GM12878 (cell line): ENCODE measurements around the gene MAP4. TPM values are rescaled to one million over a fixed set of nuclear protein-coding genes. Genes with fewer than 3 reads are reported as not detected.

ENCODE experiments used
- ATAC-seq: fragments of 200-7000 bp; cut with Tn5 transposase; 3 replicates; pipeline ENCODE4 v1.9.1; 2020; ENCODE audit warnings: mild to moderate bottlenecking, moderate library complexity
- BruUV-seq: library from RNA; stranded (reverse); fragments of 400-500 nt; replicated peaks from 2 replicates; lab custom pipeline; 2021; lab: Mats Ljungman, UMichigan
- CTCF ChIA-PET: fragments of 300-600 bp; sonication (Branson Sonifier 250); formaldehyde crosslinking; extraction: SDS; loops from one replicate; lab custom pipeline; 2021; ENCODE audit warnings: inconsistent platforms; lab: Yijun Ruan, JAX
- POLR2A ChIA-PET: fragments of 350-600 bp; formaldehyde crosslinking; extraction: SDS; loops from one replicate; lab custom pipeline; 2021; ENCODE audit warnings: inconsistent platforms; lab: Charles Lee
- RAD21 ChIA-PET: fragments of 300-600 bp; sonication (Branson Sonifier 250); formaldehyde crosslinking; loops from one replicate; lab custom pipeline; 2023; ENCODE audit warnings: antibody characterized with exemption; ENCODE audit not compliant: unreplicated experiment; lab: Charles Lee
- SMC1A ChIA-PET: fragments of 300-600 bp; sonication (Branson Sonifier 250); formaldehyde crosslinking; loops from one replicate; lab custom pipeline; 2023; ENCODE audit not compliant: unreplicated experiment, uncharacterized antibody; lab: Charles Lee
- DNase-seq: peaks from one replicate; pipeline ENCODE4 v3.0.0-alpha.2; 2011; ENCODE audit warnings: low read depth, low spot score
- FAIRE-seq: peaks from 3 replicates; lab custom pipeline; 2011; peaks lifted over from hg19 to GRCh38; lab: Jason Lieb, UNC
- H2AFZ ChIP-seq: 2 replicates; pipeline ENCODE4 v1.6.0; 2011; ENCODE audit warnings: low read depth, low read length, control low read depth; ENCODE audit not compliant: control insufficient read depth
- H3K27ac ChIP-seq: 2 replicates; pipeline ENCODE4 v1.5.1; 2011; ENCODE audit warnings: control low read depth; ENCODE audit not compliant: control insufficient read depth, insufficient read depth
- H3K27me3 ChIP-seq, 2 experiments: replicated peaks in 1 of 2; 2 replicates each; pipeline versions ENCODE4 v1.6.0 to v1.6.1; 2011; ENCODE audit warnings: low read length in 1 of 2; ENCODE audit not compliant: control insufficient read depth in 2 of 2, insufficient read depth in 2 of 2
- H3K36me3 ChIP-seq, 2 experiments: 2 replicates each; pipeline ENCODE4 v1.5.1; 2011; ENCODE audit warnings: low read length in 1 of 2; ENCODE audit not compliant: control insufficient read depth in 2 of 2, insufficient read depth in 2 of 2
- H3K4me1 ChIP-seq: 2 replicates; pipeline ENCODE4 v1.6.1; 2011; ENCODE audit warnings: mild to moderate bottlenecking, low read length, moderate library complexity, mixed read lengths; ENCODE audit not compliant: control insufficient read depth, insufficient read depth
- H3K4me2 ChIP-seq: 2 replicates; pipeline ENCODE4 v1.6.0; 2011; ENCODE audit warnings: control low read depth; ENCODE audit not compliant: control insufficient read depth, insufficient read depth
- H3K4me3 ChIP-seq: fragments of 200-600 bp; sonication (generic); 2 replicates; pipeline ENCODE4 v1.5.1; 2016
- H3K79me2 ChIP-seq: 2 replicates; pipeline ENCODE4 v1.6.0; 2011; ENCODE audit warnings: low read length; ENCODE audit not compliant: control insufficient read depth, insufficient read depth
- H3K9ac ChIP-seq: 2 replicates; pipeline ENCODE4 v1.8.0; 2011; ENCODE audit warnings: low read length, control low read depth, mixed read lengths; ENCODE audit not compliant: control insufficient read depth, insufficient read depth
- H3K9me3 ChIP-seq: replicated peaks from 3 replicates; pipeline ENCODE4 v1.5.1; 2011; ENCODE audit warnings: mild to moderate bottlenecking, low read length; ENCODE audit not compliant: control insufficient read depth, insufficient read depth
- H4K20me1 ChIP-seq: 2 replicates; pipeline ENCODE4 v1.6.0; 2011; ENCODE audit not compliant: control insufficient read depth, insufficient read depth
- CEBPB ChIP-seq, 2 experiments: fragments of 150-350 bp in 1 of 2; IDR thresholded peaks; 2 replicates each; pipeline ENCODE4 v1.6.1; 2012 to 2014; ENCODE audit warnings: low read depth in 2 of 2, low read length in 2 of 2, borderline replicate concordance in 1 of 2, inconsistent platforms in 1 of 2
- FOXM1 ChIP-seq: IDR thresholded peaks from 2 replicates; pipeline ENCODE4 v1.6.1; 2012; ENCODE audit warnings: low read depth, mild to moderate bottlenecking, inconsistent platforms, low read length, moderate library complexity
- IRF5 ChIP-seq: fragments of 450-650 bp; IDR thresholded peaks from 2 replicates; pipeline ENCODE4 v1.6.1; 2017; ENCODE audit warnings: borderline replicate concordance
- KLF5 ChIP-seq: fragments of 450-650 bp; IDR thresholded peaks from 2 replicates; pipeline ENCODE4 v1.6.1; 2014; ENCODE audit warnings: mild to moderate bottlenecking; ENCODE audit not compliant: partially characterized antibody
- LARP7 ChIP-seq: fragments of 450-650 bp; IDR thresholded peaks from 2 replicates; pipeline ENCODE4 v1.6.1; 2017; ENCODE audit warnings: mild to moderate bottlenecking
- MYB ChIP-seq: fragments of 150-350 bp; IDR thresholded peaks from 2 replicates; pipeline ENCODE4 v1.6.1; 2014; ENCODE audit warnings: mild to moderate bottlenecking, low read depth, low read length, borderline replicate concordance
- PAX8 ChIP-seq: fragments of 450-650 bp; IDR thresholded peaks from 2 replicates; pipeline ENCODE4 v1.6.1; 2017; ENCODE audit warnings: mild to moderate bottlenecking, moderate library complexity
- USF2 ChIP-seq: IDR thresholded peaks from 2 replicates; pipeline ENCODE4 v1.6.1; 2011; ENCODE audit warnings: low read depth, low read length, improper control_type of control experiment, borderline replicate concordance
- WGBS: methylation state at CpG from one replicate; pipeline ENCODE4 v1.1.6; 2016; ENCODE audit warnings: low lambda C conversion rate; ENCODE audit not compliant: insufficient replicate concordance, insufficient coverage; ENCODE audit errors: missing lambda C conversion rate; 5-methylcytosine and 5-hydroxymethylcytosine counted together
- in situ Hi-C: fragments of 300-500 bp; cut with MboI; formaldehyde crosslinking; loops from 9 replicates; pipeline ENCODE4 v1.14.3; 2018; ENCODE audit warnings: mixed read lengths
- intact Hi-C: fragments of 100-400 bp; cut with micrococcal nuclease; formaldehyde crosslinking; loops from one replicate; pipeline ENCODE4 v1.14.2; 2022; ENCODE audit not compliant: unreplicated experiment
- polyA plus RNA-seq, 11 experiments: library from polyadenylated mRNA; depleted of rRNA in 4 of 11; unstranded in 6 of 11; stranded (reverse) in 5 of 11; fragments of >200 nt; fragmentation: Nextera tagmentation in 4 of 11; fragmentation: Illumina TruSeq in 1 of 11; extraction: Ambion mirVana in 4 of 11; extraction: Trizol in 1 of 11; gene quantifications; 1 replicate in 1 of 11; 2 replicates in 10 of 11; pipeline versions ENCODE4 v1.2.1 to v1.2.3, GENCODE V29; 2011 to 2016; ENCODE audit warnings: inconsistent platforms in 2 of 11, missing spikeins in 2 of 11, low read depth in 1 of 11
- total RNA-seq, 4 experiments: library from RNA; depleted of rRNA in 3 of 4; stranded (reverse); fragments of >200 nt in 3 of 4; fragmentation: Illumina TruSeq in 1 of 4; extraction: Trizol in 1 of 4; gene quantifications; 2 replicates each; pipeline versions ENCODE4 v1.2.1 to v1.2.3, GENCODE V29; 2013 to 2021
- TF ChIP-seq, protein P1 (sequence below): fragments of 450-650 bp; IDR thresholded peaks from 2 replicates; pipeline ENCODE4 v1.6.1; 2017; ENCODE audit warnings: antibody characterized with exemption, mild to moderate bottlenecking, moderate library complexity
- TF ChIP-seq, protein P2 (sequence below): fragments of 450-650 bp; IDR thresholded peaks from 2 replicates; pipeline ENCODE4 v1.6.1; 2016; ENCODE audit warnings: mild to moderate bottlenecking, moderate library complexity, borderline replicate concordance

The MAP4 gene
- total and polyA plus RNA-seq, 10 of the 15 experiments (the other 5 are each of a cell fraction or from before 2014, with no cell fraction given): 22.2 to 145 (median 47.2) TPM

DNA sequence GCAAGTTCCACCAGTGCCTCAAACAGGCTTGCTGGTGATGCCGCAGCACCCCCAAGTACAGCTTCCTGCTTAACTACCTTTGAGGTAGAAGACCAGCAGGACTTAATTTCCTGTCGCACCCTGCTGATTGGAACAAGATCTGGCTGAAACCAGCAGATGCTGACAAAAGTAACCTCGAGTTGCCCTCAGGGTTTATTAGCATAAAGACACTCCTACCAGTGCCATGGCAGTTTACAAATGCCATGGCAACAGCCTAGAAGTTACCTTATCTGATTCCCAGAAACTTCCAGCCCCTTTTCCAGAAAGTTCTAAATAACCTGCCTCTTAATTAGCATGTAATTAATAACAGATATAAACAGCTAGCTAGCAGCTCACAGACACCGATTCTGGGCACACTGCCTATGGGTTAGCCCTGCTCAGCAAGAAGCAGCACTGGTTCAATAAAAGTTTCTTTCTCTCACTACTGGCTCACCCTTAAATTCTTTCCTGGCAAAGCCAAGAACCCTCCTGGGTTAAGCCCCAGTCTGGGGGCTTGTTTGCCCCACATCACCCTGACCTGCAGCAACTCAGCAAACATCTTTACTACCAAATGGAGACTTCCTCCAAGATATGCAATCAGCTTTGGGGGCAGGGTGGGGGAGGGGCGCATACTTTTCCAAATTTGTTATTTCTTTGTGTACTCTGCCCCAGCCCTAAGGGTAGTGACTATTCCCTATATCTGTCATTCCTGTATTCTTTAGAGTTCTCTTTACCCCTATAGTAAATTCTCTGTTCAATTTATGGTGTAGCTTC lies 54.2 kb downstream of the MAP4 start (continued):
- TF ChIP-seq, protein P1, sequence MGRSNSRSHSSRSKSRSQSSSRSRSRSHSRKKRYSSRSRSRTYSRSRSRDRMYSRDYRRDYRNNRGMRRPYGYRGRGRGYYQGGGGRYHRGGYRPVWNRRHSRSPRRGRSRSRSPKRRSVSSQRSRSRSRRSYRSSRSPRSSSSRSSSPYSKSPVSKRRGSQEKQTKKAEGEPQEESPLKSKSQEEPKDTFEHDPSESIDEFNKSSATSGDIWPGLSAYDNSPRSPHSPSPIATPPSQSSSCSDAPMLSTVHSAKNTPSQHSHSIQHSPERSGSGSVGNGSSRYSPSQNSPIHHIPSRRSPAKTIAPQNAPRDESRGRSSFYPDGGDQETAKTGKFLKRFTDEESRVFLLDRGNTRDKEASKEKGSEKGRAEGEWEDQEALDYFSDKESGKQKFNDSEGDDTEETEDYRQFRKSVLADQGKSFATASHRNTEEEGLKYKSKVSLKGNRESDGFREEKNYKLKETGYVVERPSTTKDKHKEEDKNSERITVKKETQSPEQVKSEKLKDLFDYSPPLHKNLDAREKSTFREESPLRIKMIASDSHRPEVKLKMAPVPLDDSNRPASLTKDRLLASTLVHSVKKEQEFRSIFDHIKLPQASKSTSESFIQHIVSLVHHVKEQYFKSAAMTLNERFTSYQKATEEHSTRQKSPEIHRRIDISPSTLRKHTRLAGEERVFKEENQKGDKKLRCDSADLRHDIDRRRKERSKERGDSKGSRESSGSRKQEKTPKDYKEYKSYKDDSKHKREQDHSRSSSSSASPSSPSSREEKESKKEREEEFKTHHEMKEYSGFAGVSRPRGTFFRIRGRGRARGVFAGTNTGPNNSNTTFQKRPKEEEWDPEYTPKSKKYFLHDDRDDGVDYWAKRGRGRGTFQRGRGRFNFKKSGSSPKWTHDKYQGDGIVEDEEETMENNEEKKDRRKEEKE: no peak
- no peak for TF ChIP-seq LARP7

GRCh38 chr3:47961036-47961435 lies 55.2 kb downstream of the MAP4 start:
- POLR2A ChIA-PET: no interaction called here
- H3K36me3 ChIP-seq: no peaks in the 10 kb centered on the region; a peak in 1 of 4 replicates
- WGBS: 93% methylated on average over 1 of the region's 1 CpG
- no peak overlapping the region for H2AFZ ChIP-seq
- no peak for FAIRE-seq
- RAD21 ChIA-PET: interaction anchor here (0.8 kb wide), 1 partner anchor 155 kb away, joined by 3 read pairs; no protein-coding TSS in a partner anchor
- in situ Hi-C loops (no loop called here), intact Hi-C loops (no loop called here)
- CTCF ChIA-PET: interaction anchor here (0.8 to 1.5 kb wide), 3 partner anchors 10 to 29 kb away, joined by 3 to 6 read pairs (median 3); no protein-coding TSS in a partner anchor
- H3K79me2 ChIP-seq: peaks cover 2% of the 10 kb centered on the region
- no peaks in the 10 kb centered on the region for H3K9me3 ChIP-seq
- no peak for DNase-seq
- no peak overlapping the region for H3K27ac ChIP-seq
- H3K9ac ChIP-seq: no peak overlapping the region
- no peak overlapping the region for H3K4me2 ChIP-seq
- H4K20me1 ChIP-seq: no peaks in the 10 kb centered on the region
- H3K27me3 ChIP-seq: no peaks in the 10 kb centered on the region
- no TSS peak for BruUV-seq
- no peak for ATAC-seq
- SMC1A ChIA-PET: interaction anchor here (1.1 to 2.5 kb wide), 6 partner anchors 10 to 191 kb away, joined by 3 to 12 read pairs (median 4); no protein-coding TSS in a partner anchor
- H3K4me1 ChIP-seq: peaks cover 31% of the 10 kb centered on the region
- no peak overlapping the region for H3K4me3 ChIP-seq
- TF ChIP-seq, protein P2, sequence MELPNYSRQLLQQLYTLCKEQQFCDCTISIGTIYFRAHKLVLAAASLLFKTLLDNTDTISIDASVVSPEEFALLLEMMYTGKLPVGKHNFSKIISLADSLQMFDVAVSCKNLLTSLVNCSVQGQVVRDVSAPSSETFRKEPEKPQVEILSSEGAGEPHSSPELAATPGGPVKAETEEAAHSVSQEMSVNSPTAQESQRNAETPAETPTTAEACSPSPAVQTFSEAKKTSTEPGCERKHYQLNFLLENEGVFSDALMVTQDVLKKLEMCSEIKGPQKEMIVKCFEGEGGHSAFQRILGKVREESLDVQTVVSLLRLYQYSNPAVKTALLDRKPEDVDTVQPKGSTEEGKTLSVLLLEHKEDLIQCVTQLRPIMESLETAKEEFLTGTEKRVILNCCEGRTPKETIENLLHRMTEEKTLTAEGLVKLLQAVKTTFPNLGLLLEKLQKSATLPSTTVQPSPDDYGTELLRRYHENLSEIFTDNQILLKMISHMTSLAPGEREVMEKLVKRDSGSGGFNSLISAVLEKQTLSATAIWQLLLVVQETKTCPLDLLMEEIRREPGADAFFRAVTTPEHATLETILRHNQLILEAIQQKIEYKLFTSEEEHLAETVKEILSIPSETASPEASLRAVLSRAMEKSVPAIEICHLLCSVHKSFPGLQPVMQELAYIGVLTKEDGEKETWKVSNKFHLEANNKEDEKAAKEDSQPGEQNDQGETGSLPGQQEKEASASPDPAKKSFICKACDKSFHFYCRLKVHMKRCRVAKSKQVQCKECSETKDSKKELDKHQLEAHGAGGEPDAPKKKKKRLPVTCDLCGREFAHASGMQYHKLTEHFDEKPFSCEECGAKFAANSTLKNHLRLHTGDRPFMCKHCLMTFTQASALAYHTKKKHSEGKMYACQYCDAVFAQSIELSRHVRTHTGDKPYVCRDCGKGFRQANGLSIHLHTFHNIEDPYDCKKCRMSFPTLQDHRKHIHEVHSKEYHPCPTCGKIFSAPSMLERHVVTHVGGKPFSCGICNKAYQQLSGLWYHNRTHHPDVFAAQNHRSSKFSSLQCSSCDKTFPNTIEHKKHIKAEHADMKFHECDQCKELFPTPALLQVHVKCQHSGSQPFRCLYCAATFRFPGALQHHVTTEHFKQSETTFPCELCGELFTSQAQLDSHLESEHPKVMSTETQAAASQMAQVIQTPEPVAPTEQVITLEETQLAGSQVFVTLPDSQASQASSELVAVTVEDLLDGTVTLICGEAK: no peak
- no peak for TF ChIP-seq PAX8
- no peak for TF ChIP-seq USF2
- no peak for TF ChIP-seq KLF5
- no peak for TF ChIP-seq IRF5
- no peak for TF ChIP-seq FOXM1
- no peak for TF ChIP-seq CEBPB (IDR thresholded peaks at IDR 0.05; ENCODE audit: borderline replicate concordance in 1 of 2, low read depth in 2 of 2, low read length in 2 of 2)
- TF ChIP-seq MYB: no peak
